Panc1 (cell line): ENCODE results near the gene LITAFD.

Experiments used
- POLR2AphosphoS5 ChIP-seq: IDR thresholded peaks from 2 replicates; pipeline ENCODE4 v1.6.1; 2012; ENCODE audit warnings: mild to moderate bottlenecking, low read depth, low read length, moderate library complexity
- SIN3A ChIP-seq: IDR thresholded peaks from 2 replicates; pipeline ENCODE4 v1.6.1; 2012; ENCODE audit warnings: low read depth, mild to moderate bottlenecking, low read length, moderate library complexity, borderline replicate concordance; ENCODE audit not compliant: insufficient read depth
- TCF7L2 ChIP-seq: IDR thresholded peaks from 2 replicates; pipeline ENCODE4 v1.6.1; 2011; ENCODE audit warnings: mild to moderate bottlenecking, low read depth, low read length, inconsistent platforms
- TF ChIP-seq, protein P1 (sequence below): fragments of 450-650 bp; IDR thresholded peaks from 2 replicates; pipeline ENCODE4 v1.5.1; 2017; ENCODE audit warnings: mild to moderate bottlenecking

DNA sequence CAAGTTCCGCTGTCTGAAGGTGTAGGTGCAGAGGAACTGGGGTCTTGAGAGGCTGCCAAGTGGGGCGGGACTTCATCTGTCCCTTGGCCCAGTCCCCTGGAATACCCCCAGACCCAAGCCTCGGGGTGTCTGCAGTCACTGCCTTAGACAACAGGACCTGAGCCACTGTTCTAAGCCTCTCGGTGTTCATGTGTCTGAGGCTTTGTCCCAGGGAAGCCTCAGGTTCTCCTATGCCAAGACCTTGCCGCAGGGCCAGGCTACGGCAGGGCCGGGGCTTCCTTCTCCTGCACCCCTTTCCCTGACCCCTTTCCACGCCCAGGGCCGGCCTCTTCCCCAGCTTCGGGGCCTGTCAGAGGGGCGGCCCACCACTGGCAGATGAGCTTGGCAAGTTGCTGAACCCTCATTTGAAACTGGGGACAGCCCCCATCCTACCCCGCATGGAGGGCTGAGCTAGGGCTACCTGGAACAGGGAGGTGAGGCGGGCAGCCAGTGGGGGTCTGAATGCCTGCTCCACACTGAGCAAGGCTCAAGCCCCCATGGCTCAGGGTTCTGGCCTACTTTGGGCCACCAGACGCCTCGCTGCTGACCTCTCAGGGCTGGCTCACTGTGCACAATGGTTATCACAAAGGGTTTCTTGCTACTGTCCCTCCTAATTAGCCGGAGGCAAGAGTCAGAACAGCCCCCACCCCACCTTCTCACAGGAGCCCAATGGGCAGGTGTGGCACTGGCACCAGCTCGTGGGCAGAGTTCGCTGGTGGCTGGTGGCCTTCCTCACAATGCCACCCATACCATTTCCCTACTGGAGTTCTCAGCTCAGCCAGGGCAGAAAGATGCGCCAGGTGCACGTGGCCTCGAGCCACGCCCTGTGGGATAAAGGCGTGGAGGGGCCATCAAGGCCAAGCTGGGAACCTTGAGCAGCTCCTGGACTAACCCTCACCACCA, 7.1 kb downstream of the LITAFD start:
- TF ChIP-seq, protein P1, sequence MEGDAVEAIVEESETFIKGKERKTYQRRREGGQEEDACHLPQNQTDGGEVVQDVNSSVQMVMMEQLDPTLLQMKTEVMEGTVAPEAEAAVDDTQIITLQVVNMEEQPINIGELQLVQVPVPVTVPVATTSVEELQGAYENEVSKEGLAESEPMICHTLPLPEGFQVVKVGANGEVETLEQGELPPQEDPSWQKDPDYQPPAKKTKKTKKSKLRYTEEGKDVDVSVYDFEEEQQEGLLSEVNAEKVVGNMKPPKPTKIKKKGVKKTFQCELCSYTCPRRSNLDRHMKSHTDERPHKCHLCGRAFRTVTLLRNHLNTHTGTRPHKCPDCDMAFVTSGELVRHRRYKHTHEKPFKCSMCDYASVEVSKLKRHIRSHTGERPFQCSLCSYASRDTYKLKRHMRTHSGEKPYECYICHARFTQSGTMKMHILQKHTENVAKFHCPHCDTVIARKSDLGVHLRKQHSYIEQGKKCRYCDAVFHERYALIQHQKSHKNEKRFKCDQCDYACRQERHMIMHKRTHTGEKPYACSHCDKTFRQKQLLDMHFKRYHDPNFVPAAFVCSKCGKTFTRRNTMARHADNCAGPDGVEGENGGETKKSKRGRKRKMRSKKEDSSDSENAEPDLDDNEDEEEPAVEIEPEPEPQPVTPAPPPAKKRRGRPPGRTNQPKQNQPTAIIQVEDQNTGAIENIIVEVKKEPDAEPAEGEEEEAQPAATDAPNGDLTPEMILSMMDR = no peak
- TF ChIP-seq POLR2AphosphoS5 = 0 out of 2 replicates have a peak, but pooled peaks have one; percentile 22
- no peak for TF ChIP-seq SIN3A
- TF ChIP-seq TCF7L2 = no peak
